AG04449 (cell line): ENCODE data around the gene THSD4.

Experiments used
- CTCF ChIA-PET: fragments of 350-600 bp; formaldehyde crosslinking; extraction: SDS; loops from one replicate; lab custom pipeline; 2021; ENCODE audit warnings: antibody characterized with exemption; lab: Yijun Ruan, JAX
- POLR2A ChIA-PET: fragments of 400-600, 350-600 bp; formaldehyde crosslinking; extraction: SDS; loops from one replicate; lab custom pipeline; 2020; ENCODE audit warnings: antibody characterized with exemption, inconsistent platforms; lab: Yijun Ruan, JAX
- DNase-seq: peaks from one replicate; pipeline ENCODE4 v3.0.0-alpha.2; 2010; ENCODE audit warnings: low read depth, low spot score
- H3K4me3 ChIP-seq: 2 replicates; pipeline ENCODE4 v1.5.1; 2011; ENCODE audit warnings: low read depth, mild to moderate bottlenecking, control low read depth, low read length
- TF ChIP-seq, protein P1 (sequence below): IDR thresholded peaks from one replicate; pipeline ENCODE4 v1.5.1; 2011; ENCODE audit warnings: mild to moderate bottlenecking, moderate library complexity, low read length, control low read depth, inconsistent platforms; ENCODE audit not compliant: insufficient read depth; ENCODE audit errors: missing control alignments

THSD4 gene

GRCh38 chr15:71331173-71331572, 215.9 kb downstream of the THSD4 start:
- CTCF ChIA-PET = no interaction called here

GRCh38 chr15:71332431-71333004, 217.2 kb downstream of the THSD4 start:
- ChIA-PET CTCF (interaction anchor here (0.9 kb wide), 1 partner anchor 219 kb away, joined by 3 read pairs; no protein-coding TSS in a partner anchor), POLR2A (no interaction called here)
- H3K4me3 ChIP-seq = no peak overlapping the region
- TF ChIP-seq, protein P1, sequence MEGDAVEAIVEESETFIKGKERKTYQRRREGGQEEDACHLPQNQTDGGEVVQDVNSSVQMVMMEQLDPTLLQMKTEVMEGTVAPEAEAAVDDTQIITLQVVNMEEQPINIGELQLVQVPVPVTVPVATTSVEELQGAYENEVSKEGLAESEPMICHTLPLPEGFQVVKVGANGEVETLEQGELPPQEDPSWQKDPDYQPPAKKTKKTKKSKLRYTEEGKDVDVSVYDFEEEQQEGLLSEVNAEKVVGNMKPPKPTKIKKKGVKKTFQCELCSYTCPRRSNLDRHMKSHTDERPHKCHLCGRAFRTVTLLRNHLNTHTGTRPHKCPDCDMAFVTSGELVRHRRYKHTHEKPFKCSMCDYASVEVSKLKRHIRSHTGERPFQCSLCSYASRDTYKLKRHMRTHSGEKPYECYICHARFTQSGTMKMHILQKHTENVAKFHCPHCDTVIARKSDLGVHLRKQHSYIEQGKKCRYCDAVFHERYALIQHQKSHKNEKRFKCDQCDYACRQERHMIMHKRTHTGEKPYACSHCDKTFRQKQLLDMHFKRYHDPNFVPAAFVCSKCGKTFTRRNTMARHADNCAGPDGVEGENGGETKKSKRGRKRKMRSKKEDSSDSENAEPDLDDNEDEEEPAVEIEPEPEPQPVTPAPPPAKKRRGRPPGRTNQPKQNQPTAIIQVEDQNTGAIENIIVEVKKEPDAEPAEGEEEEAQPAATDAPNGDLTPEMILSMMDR = no peak
- DNase-seq = no peak

More at GRCh38 chr15:71331173-71331572, 215.9 kb downstream of the THSD4 start:
- TF ChIP-seq, protein P1 = no peak
- H3K4me3 ChIP-seq = no peak overlapping the region
- POLR2A ChIA-PET = no interaction called here
- no peak for DNase-seq

GRCh38 chr15:71333136-71333700, 217.9 kb downstream of the THSD4 start:
- ChIA-PET CTCF (no interaction called here), POLR2A (no interaction called here)
- no peak overlapping the region for H3K4me3 ChIP-seq
- TF ChIP-seq, protein P1 = no peak
- no peak for DNase-seq

GRCh38 chr15:71333839-71334238, 218.6 kb downstream of the THSD4 start:
- ChIA-PET CTCF (no interaction called here), POLR2A (no interaction called here)
- no peak for DNase-seq
- H3K4me3 ChIP-seq = no peak overlapping the region
- TF ChIP-seq, protein P1 = no peak

GRCh38 chr15:71334434-71334833, 219.2 kb downstream of the THSD4 start:
- CTCF ChIA-PET = no interaction called here
- no peak overlapping the region for H3K4me3 ChIP-seq
- TF ChIP-seq, protein P1 = no peak
- POLR2A ChIA-PET = no interaction called here
- no peak for DNase-seq

- no peak for DNase-seq
- CTCF ChIA-PET = no interaction called here
- no peak overlapping the region for H3K4me3 ChIP-seq
- POLR2A ChIA-PET = no interaction called here
- TF ChIP-seq, protein P1 = no peak
Measured at GRCh38 chr15:71334873-71335272, 219.6 kb downstream of the THSD4 start.
